Measurements from ENCODE around the gene ARHGEF12. TPM values are rescaled to one million over a fixed set of nuclear protein-coding genes. Genes with fewer than 3 reads are reported as not detected.

The ARHGEF12 gene
- total RNA-seq, 1 experiment from 2014 or later, result 56.6 TPM

GRCh38 chr11:120424185-120424969 is 88.2 kb downstream of the ARHGEF12 start:
- DNase-seq (ENCODE audit: low read depth), result no peak

GRCh38 chr11:120424970-120425332 is 88.7 kb downstream of the ARHGEF12 start:
- no peak for DNase-seq (ENCODE audit: low read depth)

- DNase-seq (ENCODE audit: low read depth), result no peak
These were observed 89.3 kb downstream of the ARHGEF12 start for GRCh38 chr11:120425527-120425926.

- DNase-seq (ENCODE audit: low read depth), result no peak
These were observed 93.9 kb downstream of the ARHGEF12 start for GRCh38 chr11:120430146-120430545.

- peak; percentile 83 for DNase-seq (ENCODE audit: low read depth)
These were observed 95.4 kb downstream of the ARHGEF12 start for GRCh38 chr11:120431633-120432032.

GRCh38 chr11:120432056-120433018 is 96.1 kb downstream of the ARHGEF12 start:
- DNase-seq (ENCODE audit: low read depth), result peak; percentile 99

GRCh38 chr11:120441592-120441991 is 105.4 kb downstream of the ARHGEF12 start:
- DNase-seq (ENCODE audit: low read depth), result no peak

GRCh38 chr11:120442031-120442430 is 105.8 kb downstream of the ARHGEF12 start:
- DNase-seq (ENCODE audit: low read depth), result no peak

GRCh38 chr11:120446802-120447201 is 110.6 kb downstream of the ARHGEF12 start:
- DNase-seq (ENCODE audit: low read depth), result no peak

GRCh38 chr11:120448240-120448639 is 112.0 kb downstream of the ARHGEF12 start:
- DNase-seq (ENCODE audit: low read depth), result no peak

- DNase-seq (ENCODE audit: low read depth), result no peak
These were observed 119.3 kb downstream of the ARHGEF12 start for GRCh38 chr11:120455487-120455886.

- DNase-seq (ENCODE audit: low read depth), result no peak
These were observed 121.8 kb downstream of the ARHGEF12 start for GRCh38 chr11:120457996-120458395.

- DNase-seq (ENCODE audit: low read depth), result no peak
These were observed 126.6 kb downstream of the ARHGEF12 start for GRCh38 chr11:120462825-120463224.

GRCh38 chr11:120465921-120466534 is 129.8 kb downstream of the ARHGEF12 start:
- no peak for DNase-seq (ENCODE audit: low read depth)

- DNase-seq (ENCODE audit: low read depth), result peak; percentile 84
These were observed 131.4 kb downstream of the ARHGEF12 start for GRCh38 chr11:120467627-120468026.

- peak; percentile 59 for DNase-seq (ENCODE audit: low read depth)
These were observed 134.9 kb downstream of the ARHGEF12 start for GRCh38 chr11:120471131-120471530.

- DNase-seq (ENCODE audit: low read depth), result no peak
These were observed 135.8 kb downstream of the ARHGEF12 start for GRCh38 chr11:120471994-120472393.

- no peak for DNase-seq (ENCODE audit: low read depth)
These were observed 137.3 kb downstream of the ARHGEF12 start for GRCh38 chr11:120473503-120473902.

- peak; percentile 67 for DNase-seq (ENCODE audit: low read depth)
These were observed 145.9 kb downstream of the ARHGEF12 start for GRCh38 chr11:120482149-120482548.

- DNase-seq (ENCODE audit: low read depth), result no peak
These were observed 148.5 kb downstream of the ARHGEF12 start for GRCh38 chr11:120484722-120485121.

- DNase-seq (ENCODE audit: low read depth), result no peak
These were observed 149.9 kb downstream of the ARHGEF12 start for GRCh38 chr11:120486138-120486537.

- no peak for DNase-seq (ENCODE audit: low read depth)
These were observed 153.6 kb downstream of the ARHGEF12 start for GRCh38 chr11:120489799-120490198.

Data from M059J (cell line).